ENCODE measurements around the gene PKD2L1.
"Not testable (repeated sequence)": the region's sequence is repeated elsewhere in the genome, so short reads cannot be mapped to it uniquely, and the experiment has no call there.

PKD2L1 gene

DNA sequence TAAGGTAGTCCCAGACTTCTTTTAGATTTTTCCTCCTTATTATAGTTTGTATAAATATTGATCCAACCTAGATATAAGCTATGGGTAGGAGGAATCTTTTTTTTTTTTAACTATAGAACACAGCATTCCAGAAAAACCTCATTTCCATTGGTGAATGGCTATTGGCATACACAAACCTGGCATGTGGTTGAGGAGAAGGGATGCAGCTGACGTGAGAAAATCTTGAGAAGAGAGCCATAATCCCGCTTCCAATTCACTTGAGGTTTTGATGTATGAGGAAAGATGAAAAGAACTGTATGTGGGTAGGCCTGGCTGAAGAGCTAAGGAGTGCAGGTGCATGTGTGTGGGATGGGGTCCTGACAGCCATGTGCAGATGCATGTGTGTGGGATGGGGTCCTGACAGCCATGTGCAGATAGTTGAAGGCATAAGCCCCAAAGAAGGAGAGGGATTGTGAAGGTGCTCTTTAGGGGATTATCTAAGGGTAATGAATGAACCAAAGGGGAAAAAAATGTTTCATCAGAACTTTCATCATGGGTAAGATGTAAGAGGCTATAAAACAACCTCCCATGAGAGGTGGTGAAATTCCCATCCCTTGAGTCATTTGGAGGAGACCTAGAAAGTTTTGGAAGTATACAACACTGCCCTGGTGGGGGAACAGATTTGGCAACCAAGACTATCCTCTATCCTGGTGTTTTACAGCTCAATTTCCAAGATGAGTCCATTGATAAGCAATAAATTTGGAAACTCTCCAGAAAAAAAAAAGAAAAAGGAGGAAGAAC is 3.8 kb upstream of the PKD2L1 start:
- no peak for DNase-seq

DNA sequence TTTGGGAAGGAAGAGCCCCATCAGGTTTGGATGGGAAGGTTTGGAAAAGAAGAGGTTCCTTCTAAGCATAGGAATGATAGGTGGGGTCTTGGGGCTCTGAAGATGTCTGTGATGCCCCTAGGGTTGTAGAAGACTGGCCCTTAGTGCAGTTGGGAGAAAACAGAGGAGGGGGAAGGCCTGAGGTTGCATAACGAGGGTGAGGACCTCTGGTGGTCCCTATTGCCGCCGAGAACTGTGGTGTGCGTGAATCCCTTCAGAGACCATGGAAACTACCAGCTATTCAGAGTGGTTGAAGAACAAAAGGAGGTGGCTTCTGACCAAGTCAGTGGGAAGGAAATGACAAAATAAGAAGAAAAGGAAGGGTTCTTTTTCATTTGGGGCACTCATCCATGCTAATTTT is 3.1 kb upstream of the PKD2L1 start:
- no peak for DNase-seq

DNA sequence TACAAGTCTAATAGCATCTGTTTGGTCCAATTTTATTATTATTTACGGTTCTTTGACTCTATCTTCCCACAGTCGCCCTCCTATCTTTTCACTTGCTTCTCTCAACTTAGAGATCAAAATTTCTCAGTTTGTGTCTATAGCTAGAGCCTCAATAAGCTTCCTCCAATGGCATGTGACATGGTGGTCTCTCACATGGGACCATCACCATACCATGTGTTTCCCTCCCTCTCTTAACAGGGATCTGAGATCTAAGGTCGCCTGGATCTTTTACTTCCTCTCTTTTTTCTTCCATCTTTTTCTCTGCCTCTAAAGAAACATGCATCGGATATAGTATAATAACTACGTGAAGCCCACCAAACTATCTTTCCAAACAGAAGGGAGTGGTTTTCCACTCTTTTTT is 1.8 kb downstream of the PKD2L1 start:
- no peak for DNase-seq

DNA sequence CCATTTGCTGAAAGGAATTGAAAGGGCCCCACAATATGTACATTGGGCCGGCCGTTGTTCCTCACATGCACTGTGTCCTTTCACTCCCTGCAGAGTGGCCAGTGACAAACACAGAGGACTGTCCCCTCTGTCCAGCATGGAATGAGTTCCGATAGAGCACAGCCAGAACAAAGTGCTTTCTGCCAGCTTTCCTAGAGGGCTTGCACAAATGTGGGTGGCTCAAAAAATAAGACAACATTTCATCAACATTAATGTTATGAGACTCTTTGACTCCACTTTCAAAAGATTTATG is 2.4 kb downstream of the PKD2L1 start:
- DNase-seq = no peak

DNA sequence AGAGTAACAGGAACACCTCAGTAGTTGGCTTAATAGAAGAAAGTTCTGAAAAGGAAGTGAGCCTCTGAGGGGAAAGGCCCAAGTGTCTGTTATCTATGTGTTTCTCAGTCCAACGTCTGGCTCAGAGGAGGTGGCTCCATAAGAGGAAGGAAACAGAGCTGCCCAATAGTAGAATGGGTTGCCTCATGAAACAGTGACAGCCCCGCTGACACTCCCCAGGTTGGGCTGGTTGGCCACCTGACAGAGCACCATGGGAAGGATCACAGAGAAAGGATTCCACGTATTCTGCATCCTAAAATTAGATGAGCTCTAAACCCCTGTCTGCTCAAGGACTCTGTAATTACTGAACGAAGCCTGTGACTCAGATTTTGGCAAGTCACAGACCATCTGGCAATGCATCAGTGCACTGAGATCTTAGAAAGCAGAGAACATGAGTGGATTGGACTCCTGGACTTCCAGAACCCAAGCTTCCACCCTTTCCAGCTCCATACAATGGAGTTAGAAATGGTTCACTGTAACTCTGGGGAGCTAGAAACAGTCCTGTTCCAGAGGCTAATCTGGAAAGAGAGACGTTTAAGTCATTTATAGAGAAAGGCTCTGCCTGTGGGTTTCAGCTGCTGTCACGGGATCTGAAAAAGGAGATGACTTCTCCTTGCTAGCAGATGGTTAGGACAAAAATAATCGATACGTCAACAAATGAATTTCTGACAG is 2.9 kb downstream of the PKD2L1 start:
- peak; percentile 83 to 93 for DNase-seq

DNA sequence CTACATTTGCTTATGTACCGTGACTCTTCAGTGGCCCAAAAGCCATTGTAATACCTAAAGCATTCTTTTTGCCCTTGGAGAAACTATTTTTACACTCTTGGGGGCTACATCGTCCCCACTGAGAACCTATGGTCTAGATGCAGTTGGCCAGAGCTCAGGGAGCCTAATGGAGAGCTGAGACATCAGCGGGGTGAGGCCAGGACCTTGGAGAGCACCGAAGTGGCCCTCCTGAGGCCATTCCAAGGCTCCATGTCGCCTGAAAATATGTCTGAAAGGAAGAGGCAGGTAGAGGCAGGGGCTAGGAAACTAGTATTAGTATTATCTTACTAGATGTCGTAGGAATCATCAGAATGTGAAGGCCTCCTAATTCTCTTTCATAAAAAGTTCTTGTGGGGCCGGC is 4.9 kb downstream of the PKD2L1 start:
- no peak for DNase-seq

DNA sequence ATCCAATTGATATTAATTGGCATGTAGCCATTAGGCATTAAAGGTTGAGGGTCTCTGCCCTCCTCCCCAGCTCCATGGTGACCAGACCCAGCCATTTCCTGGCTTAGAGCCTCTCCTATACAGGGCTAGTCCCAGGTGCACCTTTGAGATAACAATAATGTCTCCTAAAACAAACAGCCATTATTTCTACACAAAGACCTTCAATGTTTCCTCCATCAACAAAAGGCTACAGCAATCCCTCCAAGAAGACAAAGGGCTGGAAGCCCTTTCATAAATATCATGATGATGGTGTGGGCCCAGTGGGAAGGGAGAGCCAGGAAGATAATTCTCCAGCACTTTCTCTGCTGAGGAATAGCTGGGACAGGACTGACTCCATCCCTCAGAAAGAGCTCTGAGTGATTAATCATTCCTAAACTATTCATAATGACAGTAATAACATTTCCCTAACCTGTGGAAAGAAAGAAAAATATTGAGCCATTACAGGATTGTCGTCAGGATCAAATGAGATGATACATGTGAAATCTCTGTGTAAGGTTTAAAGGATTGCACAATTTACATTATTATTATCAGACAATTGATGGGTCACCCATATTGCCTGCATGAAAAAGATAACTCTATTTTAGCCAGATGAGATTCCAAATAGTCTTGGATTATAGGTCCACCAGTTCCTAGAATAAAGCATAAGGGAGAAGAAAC is 10.2 kb downstream of the PKD2L1 start:
- no peak for DNase-seq

DNA sequence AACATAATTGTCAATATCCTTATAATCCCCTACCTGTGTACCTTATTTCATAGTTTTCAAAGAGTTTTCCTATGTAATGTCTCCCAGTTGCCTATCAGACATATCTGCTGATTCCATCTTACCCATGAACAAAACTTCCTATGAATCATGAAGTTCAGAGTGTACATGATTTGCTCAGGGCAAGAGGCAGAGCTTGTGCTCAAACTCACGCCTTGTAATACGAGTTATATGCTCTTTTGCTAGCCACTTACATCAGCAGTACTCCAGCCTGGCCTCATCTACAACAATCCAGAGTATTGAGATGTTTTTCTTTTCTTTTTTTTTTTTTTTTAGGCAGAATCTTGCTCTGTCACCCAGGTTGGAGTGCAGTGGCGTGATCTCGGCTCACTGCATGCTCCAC is 11.8 kb downstream of the PKD2L1 start:
- DNase-seq = no peak

DNA sequence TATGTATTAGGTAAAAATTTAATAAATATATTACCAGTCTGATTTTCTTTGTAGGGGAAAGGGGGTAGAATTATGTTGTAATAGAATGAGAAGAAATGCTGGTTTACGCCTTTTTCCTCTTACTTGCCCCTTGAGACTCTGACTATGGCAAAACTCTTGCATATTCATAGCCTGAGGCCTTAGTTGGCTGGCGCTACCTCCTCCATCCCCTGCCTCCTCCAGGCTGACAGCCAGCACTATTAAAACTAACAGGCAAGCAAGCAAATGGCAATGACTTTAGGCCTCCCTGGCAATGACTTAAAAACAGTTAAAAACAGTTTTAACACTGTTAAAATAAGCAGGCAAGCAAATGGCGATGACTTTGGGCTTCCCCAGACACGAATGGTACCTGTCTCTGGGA is 14.4 kb downstream of the PKD2L1 start:
- DNase-seq = no peak

DNA sequence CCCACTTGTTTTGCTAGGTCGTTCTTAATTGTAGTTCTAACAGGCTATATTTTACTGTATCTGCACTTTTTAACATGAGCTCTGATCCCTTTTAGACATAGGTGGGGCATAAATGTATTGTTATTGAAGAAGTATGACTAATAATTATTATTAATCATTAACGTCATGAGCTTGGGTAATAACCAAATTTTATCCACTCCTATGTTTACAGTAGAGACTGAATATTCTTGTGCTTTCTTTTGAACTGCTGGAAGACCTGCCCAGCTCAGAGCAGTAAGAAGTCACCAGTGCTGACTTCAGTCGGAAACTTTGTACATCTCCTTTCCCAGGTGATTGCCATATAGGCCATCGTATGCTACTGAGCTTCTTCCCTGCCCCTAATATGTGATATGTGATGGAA is 18.7 kb downstream of the PKD2L1 start:
- DNase-seq = no peak

DNA sequence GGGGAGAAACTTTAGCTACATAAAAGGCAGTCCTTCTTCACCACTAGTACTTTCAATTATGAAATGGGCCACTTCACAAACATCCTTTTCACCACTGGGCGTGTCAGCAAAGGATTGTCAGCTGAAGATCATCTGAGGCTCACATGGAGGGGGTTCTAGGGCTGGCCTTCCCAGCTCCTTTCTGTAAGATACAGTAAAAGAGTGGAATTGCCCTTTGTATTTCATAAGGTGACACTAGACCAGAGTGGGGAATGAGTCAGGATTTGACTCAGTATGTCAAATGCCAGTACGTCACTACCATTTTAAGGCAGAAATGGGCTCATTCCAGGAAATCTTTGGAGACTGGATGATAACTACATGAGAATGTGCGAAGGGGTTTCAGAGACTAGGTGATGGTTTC is 22.3 kb downstream of the PKD2L1 start:
- no peak for DNase-seq

DNA sequence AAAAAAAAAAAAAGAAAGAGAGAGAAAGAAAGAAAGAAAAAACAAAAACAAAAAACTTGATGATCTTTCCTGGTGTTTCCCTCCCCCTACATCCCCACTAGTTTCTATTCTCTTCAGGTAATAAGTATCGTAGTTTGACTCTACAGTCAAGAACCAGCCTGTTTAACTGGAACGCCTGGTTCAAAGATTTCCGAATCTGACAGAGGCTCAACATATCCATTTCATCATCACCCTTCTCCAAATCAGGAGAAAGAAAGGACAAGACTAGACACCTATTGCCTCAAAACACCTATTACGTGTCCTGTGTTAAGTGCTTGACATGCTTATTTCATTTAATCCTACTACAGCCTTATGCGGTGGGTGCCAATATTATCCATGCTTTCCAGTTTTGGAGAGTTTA is 23.2 kb downstream of the PKD2L1 start:
- DNase-seq = no peak

DNA sequence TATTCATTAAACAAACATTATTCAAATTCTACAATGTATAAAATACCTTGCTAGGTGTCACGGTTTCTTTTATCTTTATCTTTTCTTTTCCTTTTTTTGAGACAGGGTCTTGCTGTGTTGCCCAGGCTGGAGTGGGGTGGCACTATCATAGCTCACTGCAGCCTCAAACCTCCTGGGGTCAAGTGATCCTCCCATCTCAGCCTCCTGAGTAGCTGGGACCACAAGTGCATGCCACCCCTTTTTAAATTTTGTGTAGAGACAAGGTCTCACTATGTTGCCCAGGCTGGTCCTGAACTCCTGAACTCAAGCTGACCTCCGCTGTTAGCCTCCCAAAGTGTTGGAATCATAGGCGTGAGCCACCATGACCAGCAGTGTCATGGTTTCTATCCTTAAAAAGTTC is 25.6 kb downstream of the PKD2L1 start:
- DNase-seq = no peak

DNA sequence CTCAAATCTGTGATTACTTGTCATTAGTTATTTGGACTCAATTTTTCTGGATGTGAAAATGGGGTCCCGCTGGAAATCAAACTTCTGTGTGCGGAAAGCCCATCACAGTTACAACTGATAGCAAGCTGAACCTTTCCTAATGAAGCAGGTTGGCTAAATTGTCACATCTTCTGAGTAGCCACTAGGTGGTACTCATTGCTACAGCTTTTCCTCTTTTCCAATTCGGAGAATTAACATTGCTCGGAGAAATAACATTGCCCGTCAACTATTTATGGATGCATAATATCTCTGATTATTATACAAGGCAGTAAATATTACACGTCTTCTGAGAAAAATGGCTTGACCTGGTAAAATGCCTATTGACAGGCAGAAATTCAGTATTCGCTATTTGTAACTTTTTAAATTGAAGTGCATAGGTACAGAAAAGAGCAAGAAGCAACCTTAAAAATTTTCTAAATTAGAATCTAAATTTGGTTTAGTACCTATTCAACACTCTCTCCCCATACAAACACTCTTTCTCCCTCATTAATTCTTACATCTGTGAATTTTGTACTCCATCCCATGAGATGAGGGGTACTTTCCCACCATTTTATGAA is 26.2 kb downstream of the PKD2L1 start:
- peak; percentile 16 to 33 for DNase-seq

DNA sequence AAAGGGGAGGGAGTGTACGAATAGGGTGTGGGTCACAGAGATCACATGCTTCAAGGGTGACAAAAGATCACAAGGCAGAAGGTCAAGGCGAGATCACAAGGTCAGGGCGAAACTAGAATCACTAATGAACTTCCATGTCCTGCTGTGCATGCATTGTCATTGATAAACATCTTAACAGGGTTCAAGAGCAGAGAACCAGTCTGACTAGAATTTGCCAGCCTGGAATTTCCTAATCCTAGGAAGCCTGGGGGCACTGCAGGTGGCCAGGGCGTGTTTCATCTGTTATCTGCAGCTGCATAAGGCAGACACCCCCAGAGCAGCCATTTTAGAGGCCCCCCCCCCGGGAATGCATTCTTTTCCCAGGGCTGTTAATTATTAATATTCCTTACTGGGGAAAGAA is 28.9 kb downstream of the PKD2L1 start:
- not testable (repeated sequence) for DNase-seq

DNA sequence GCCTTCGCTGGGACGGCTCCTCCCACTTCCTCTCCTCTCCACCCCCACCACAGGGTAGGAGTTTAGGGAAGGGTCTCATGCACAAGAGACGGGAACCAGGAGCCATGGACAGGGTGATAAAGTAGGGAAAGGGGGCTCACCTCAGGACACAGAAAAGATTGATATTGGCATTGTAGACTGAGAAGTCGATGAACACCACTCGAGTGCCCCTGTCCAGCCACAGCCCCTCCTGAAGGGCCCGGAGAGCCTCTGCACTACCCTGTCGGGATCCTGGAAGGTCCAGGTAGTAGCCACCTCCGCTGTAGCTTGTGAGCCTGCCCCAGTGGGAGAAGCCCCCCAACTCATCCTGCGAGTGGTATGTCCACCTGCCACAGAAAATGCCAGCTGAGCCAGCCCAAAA is 32.8 kb downstream of the PKD2L1 start:
- no peak for DNase-seq

DNA sequence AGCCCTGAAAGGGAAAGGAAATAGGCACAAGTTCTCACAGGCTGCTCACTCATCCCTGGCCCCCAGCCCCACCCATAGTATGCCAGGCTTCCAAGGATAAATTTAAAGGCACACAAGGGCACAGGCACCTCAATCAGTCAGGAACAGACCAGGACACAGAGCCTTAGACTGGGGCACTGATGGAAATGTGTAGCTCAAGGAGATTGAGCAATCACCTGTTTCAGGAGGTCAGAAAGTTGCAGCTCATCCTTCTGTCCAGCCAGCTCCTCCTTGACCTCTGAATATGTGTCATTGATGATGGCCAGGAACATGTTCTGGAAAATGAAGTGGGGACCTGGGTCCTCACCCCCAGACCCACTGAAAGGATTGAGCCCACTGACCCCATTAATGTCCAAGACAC is 37.0 kb downstream of the PKD2L1 start:
- DNase-seq = no peak

DNA sequence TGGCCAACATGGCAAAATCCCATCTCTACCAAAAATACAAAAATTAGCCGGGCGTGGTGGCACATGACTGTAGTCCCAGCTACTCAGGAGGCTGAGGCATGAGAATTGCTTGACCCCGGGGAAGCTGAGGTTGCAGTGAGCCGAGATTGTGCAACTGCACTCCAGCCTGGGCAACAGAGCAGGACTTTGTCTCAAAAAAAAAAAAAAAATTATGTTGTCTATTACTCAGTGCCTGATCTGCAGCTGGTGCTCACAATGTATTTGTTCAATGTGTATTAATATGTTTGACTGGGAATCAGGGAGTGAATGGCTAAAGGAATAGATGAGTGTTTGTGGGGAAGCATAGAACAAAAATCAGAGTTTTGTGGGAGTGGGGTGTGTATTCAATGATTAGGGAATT is 37.7 kb downstream of the PKD2L1 start:
- peak in 1 of 2 experiments; percentile 20 for DNase-seq

DNA sequence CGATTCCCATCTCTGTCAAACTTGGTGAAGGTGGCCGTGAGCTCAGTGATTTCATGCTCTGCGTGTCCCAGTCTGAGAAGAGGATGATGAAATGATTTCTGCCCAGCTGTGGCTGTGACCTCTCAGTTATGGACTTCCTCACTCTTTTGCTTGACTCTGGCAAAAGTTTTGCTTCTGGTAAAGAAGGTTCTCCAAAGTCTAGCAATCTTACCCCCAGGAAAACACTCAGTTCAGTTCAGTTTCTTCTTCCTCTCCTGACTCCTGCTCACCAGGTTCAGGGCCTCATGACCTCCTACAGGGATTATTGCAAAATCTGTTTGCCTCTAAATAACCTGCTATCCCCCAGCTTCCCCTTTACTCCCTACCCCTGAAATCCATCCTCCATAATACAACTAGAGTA is 38.7 kb downstream of the PKD2L1 start:
- peak; percentile 36 to 62 for DNase-seq

DNA sequence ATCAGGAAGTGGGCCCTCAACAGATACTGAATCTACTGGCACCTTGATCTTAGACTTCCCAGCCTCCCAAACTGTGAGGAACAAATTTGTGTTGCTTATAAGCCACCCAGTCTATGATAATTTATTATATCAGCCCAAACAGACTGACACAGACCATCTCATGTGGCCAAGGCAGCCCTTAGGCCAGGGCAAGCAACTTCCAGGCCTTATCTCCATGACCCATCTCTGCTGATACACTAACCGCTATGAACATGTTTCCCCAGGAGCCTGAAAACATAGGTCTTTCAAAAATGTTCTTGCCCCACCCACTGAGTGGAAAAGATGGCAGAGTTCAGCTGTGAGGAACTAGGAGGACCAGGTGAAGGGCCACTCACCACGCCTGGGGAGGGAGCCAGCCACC is 40.4 kb downstream of the PKD2L1 start:
- DNase-seq = no peak

DNA sequence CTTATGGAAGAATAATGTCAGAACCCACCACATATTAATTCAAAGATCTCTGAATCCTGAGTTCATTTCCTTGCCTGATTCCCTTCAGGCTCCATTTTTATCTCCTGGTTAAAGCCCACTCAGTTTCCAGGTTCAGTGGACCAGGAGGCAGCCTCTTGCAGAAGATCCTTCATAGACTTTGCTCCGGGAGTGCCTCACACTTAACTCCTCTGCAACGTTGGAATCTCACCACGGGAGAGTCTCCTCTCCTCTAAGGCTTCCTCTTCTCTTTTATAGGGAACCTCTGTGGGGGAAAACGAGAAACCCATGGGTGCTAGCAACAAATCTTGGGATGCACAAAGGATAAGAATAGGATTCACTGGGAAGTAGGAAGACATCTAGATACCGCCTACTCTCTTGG is 41.8 kb downstream of the PKD2L1 start:
- DNase-seq = no peak

DNA sequence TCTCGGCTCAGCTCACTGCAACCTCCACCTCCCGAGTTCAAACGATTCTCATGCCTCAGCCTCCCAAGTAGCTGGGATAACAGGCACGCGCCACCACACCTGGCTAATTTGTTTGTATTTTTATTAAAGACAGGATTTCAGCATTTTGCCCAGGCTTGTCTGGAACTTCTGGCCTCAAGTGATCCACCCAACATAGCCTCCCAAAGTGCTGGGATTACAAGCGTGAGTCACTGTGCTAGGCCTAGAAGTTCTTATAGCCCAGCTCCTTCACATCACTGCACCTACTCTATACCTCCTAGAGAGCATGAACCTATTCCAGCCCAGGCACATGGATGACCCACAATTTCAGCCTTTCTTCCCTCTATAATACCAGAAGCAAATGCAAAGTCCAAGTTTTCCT is 42.3 kb downstream of the PKD2L1 start:
- DNase-seq = no peak

DNA sequence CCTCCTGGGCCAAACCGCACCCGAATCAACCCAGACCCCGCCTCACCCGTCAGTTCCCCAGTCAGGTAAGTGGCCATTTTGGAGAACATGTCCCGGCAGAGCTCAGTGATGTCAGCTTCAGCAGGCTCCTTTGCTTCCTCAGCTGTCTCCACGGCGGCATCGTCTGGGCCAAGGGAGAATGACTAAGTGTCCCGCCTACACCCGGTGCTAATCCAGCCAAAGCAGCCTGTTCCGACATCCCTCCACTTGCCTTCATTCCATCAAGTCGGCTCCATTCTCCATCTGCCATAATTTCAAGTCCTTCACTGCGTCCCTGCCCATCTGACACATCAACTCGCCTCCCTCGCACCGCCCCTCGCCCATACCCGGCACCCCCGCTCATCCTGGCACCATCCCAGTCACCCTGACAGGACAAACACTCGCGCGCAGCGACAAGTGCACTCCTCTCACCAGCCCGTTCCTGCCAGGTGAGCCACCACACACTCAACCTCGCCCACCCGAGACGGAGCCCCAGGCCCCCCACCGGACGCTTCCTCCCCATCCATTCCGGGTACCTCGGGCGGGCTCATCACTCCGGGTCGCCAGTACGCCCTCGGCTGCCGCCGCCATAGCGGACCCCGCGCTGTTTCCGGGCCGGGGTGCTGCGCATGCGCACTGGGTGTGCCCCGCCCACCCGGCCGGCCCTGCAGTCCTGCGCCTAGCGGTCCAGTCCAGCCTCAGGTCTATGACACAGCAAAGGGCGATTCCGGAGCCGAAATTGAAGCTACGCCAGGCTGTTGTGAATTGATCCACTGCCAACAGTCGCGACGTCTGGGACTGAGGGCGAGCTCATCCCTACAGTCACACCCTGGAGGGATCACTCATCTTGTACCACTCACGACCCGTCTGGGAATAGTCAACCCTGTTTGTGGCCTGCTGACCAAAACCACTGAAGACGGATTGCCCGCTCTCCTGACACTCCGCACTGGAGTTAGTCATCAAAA is 43.7 kb downstream of the PKD2L1 start, which contains the start of gene BLOC1S2:
Gene BLOC1S2 (minus strand): TSS at position 630 of the 983 bp plus-strand sequence. CDS start 21 bp downstream, at position 609.
- peak; percentile 65 for DNase-seq

Measured in AML-193 (cell line).